SK-N-MC (cell line): Measurements from ENCODE around the gene TEX38.

ENCODE experiments used
- DNase-seq: peaks from one replicate; pipeline ENCODE4 v3.0.0-alpha.2; 2011; ENCODE audit warnings: low read depth, low spot score
- H3K27ac ChIP-seq: fragments of 200-600 bp; sonication (generic); 2 replicates; pipeline ENCODE4 v1.5.1; 2016; ENCODE audit warnings: mixed run types
- H3K36me3 ChIP-seq: fragments of 200-600 bp; sonication (generic); 2 replicates; pipeline ENCODE4 v1.6.1; 2017; ENCODE audit warnings: antibody characterized with exemption, low read length, mixed read lengths; ENCODE audit not compliant: insufficient read depth
- H3K4me3 ChIP-seq: fragments of 200-600 bp; sonication (generic); 2 replicates; pipeline ENCODE4 v1.5.1; 2016
- H3K9ac ChIP-seq: fragments of 200-600 bp; sonication (generic); 2 replicates; pipeline ENCODE4 v1.8.0; 2017; ENCODE audit warnings: mixed run types, mixed read lengths; ENCODE audit not compliant: insufficient read length
- H3K9me3 ChIP-seq: fragments of 200-600 bp; sonication (generic); 2 replicates; pipeline ENCODE4 v1.6.1; 2017; ENCODE audit warnings: low read depth, mild to moderate bottlenecking, antibody characterized with exemption, low read length, moderate library complexity, mixed read lengths
- EZH2 ChIP-seq: fragments of 200-600 bp; sonication (generic); IDR thresholded peaks from one replicate; pipeline ENCODE4 v1.6.1; 2017; ENCODE audit warnings: antibody characterized with exemption
- FOXP2 ChIP-seq: optimal IDR thresholded peaks from 2 replicates; pipeline ENCODE3; 2011; ENCODE audit warnings: mild to moderate bottlenecking, moderate library complexity; ENCODE audit not compliant: insufficient read depth; ENCODE audit errors: extremely low read length, control extremely low read depth
- POLR2AphosphoS5 ChIP-seq: IDR thresholded peaks from 2 replicates; pipeline ENCODE4 v1.6.1; 2012; ENCODE audit warnings: mild to moderate bottlenecking, low read depth, low read length, borderline replicate concordance

The TEX38 gene

GRCh38 chr1:46721204-46721603 lies 49.5 kb downstream of the TEX38 start:
- Histone ChIP-seq H3K9ac (no peak overlapping the region), H3K36me3 (no peaks in the 10 kb centered on the region; the same call in 1 of the 2 replicates), H3K27ac (no peak overlapping the region), H3K9me3 (no peaks in the 10 kb centered on the region), H3K4me3 (no peak overlapping the region)
- TF ChIP-seq EZH2 (no peak), POLR2AphosphoS5 (no peak), FOXP2 (no peak)
- DNase-seq, result no peak

DNA sequence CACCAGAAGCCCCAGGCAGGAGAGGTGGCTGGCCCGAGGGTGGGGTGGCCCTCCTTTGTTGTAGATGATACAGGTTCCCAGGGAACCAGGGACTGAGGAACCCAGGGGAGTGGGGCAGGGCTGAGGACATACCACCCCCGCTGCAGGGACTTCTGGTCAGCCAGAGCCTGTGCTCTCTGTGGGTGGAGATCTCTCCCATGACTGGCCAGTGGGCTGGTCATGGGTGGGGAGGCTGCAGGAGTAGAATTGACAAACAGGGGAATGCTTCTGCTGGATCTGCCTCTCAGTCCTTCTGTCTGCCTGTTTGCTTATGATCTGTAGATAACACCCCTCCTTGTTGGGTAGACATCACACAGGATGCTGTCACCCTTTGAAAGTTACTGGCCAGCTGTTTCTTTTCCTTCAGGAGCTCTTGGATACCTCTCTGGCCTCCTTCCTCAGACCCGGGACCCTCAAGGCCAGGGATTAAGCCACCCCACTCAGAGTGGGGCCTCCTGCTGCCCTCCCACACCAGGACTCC lies 50.1 kb downstream of the TEX38 start:
- no peaks in the 10 kb centered on the region for H3K36me3 ChIP-seq
- H3K9me3 ChIP-seq, result no peaks in the 10 kb centered on the region
- H3K9ac ChIP-seq, result no peak overlapping the region
- no peak overlapping the region for H3K27ac ChIP-seq
- no peak for TF ChIP-seq FOXP2
- TF ChIP-seq POLR2AphosphoS5, result no peak
- TF ChIP-seq EZH2, result no peak
- H3K4me3 ChIP-seq, result no peak overlapping the region
- DNase-seq, result no peak
